ENCODE measurements around the gene VPS18.

VPS18 gene

DNA sequence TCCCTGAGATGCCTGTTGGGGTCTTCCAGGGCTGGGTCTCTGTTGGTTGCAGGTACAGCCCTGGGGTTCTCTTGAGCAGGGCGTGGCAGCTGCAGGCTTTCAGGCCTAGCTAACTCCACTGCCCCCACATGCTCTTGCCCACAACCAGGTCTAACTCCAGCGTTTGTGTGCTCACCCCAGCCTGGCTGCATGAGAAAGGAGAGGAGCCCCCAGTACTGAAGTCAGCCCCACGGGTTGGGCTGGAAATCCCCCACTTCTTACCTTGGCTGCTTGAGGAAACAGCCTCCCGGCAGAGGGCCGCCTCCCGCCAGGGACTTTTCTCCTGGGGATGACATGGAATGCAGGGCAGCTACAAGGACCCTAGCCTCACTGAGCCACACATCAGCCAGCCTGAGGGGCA lies 18.2 kb downstream of the VPS18 start:
- ATAC-seq = no peak
- TF ChIP-seq ZC3H10 (CRISPR knock-in tag; IDR thresholded peaks at IDR 0.05) (no peak), GLIS3 (CRISPR knock-in tag; IDR thresholded peaks at IDR 0.05) (no peak), ZFP3 (CRISPR knock-in tag; IDR thresholded peaks at IDR 0.05) (no peak), ZNF565 (CRISPR knock-in tag; conservative IDR thresholded peaks at IDR 0.05; ENCODE audit: low read depth) (no peak), BACH2 (CRISPR knock-in tag; IDR thresholded peaks at IDR 0.05; ENCODE audit: borderline replicate concordance) (no peak), ISL1 (CRISPR knock-in tag; IDR thresholded peaks at IDR 0.05) (no peak), CSDC2 (CRISPR knock-in tag; IDR thresholded peaks at IDR 0.05) (no peak), ARNTL (CRISPR knock-in tag; IDR thresholded peaks at IDR 0.05; ENCODE audit: borderline replicate concordance, low read depth) (no peak), SNAI2 (CRISPR knock-in tag; IDR thresholded peaks at IDR 0.05) (no peak), TCF4 (CRISPR knock-in tag; IDR thresholded peaks at IDR 0.05; ENCODE audit: borderline replicate concordance) (no peak), TOX (CRISPR knock-in tag; IDR thresholded peaks at IDR 0.05; ENCODE audit: borderline replicate concordance) (no peak), PPARA (CRISPR knock-in tag; IDR thresholded peaks at IDR 0.05; ENCODE audit: borderline replicate concordance) (no peak), ZFP30 (CRISPR knock-in tag; IDR thresholded peaks at IDR 0.05) (no peak), ZNF8 (CRISPR knock-in tag; IDR thresholded peaks at IDR 0.05) (no peak)
- TF ChIP-seq, protein P1, sequence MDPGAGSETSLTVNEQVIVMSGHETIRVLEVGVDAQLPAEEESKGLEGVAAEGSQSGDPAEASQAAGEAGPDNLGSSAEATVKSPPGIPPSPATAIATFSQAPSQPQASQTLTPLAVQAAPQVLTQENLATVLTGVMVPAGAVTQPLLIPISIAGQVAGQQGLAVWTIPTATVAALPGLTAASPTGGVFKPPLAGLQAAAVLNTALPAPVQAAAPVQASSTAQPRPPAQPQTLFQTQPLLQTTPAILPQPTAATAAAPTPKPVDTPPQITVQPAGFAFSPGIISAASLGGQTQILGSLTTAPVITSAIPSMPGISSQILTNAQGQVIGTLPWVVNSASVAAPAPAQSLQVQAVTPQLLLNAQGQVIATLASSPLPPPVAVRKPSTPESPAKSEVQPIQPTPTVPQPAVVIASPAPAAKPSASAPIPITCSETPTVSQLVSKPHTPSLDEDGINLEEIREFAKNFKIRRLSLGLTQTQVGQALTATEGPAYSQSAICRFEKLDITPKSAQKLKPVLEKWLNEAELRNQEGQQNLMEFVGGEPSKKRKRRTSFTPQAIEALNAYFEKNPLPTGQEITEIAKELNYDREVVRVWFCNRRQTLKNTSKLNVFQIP (CRISPR knock-in tag; IDR thresholded peaks at IDR 0.05; ENCODE audit: borderline replicate concordance, low read depth) = no peak
- TF ChIP-seq, protein P2, sequence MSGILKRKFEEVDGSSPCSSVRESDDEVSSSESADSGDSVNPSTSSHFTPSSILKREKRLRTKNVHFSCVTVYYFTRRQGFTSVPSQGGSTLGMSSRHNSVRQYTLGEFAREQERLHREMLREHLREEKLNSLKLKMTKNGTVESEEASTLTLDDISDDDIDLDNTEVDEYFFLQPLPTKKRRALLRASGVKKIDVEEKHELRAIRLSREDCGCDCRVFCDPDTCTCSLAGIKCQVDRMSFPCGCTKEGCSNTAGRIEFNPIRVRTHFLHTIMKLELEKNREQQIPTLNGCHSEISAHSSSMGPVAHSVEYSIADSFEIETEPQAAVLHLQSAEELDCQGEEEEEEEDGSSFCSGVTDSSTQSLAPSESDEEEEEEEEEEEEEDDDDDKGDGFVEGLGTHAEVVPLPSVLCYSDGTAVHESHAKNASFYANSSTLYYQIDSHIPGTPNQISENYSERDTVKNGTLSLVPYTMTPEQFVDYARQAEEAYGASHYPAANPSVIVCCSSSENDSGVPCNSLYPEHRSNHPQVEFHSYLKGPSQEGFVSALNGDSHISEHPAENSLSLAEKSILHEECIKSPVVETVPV (CRISPR knock-in tag; IDR thresholded peaks at IDR 0.05) = no peak
- TF ChIP-seq, protein P3, sequence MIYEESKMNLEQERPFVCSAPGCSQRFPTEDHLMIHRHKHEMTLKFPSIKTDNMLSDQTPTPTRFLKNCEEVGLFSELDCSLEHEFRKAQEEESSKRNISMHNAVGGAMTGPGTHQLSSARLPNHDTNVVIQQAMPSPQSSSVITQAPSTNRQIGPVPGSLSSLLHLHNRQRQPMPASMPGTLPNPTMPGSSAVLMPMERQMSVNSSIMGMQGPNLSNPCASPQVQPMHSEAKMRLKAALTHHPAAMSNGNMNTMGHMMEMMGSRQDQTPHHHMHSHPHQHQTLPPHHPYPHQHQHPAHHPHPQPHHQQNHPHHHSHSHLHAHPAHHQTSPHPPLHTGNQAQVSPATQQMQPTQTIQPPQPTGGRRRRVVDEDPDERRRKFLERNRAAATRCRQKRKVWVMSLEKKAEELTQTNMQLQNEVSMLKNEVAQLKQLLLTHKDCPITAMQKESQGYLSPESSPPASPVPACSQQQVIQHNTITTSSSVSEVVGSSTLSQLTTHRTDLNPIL (CRISPR knock-in tag; IDR thresholded peaks at IDR 0.05; ENCODE audit: low read depth) = no peak
- TF ChIP-seq, protein P4, sequence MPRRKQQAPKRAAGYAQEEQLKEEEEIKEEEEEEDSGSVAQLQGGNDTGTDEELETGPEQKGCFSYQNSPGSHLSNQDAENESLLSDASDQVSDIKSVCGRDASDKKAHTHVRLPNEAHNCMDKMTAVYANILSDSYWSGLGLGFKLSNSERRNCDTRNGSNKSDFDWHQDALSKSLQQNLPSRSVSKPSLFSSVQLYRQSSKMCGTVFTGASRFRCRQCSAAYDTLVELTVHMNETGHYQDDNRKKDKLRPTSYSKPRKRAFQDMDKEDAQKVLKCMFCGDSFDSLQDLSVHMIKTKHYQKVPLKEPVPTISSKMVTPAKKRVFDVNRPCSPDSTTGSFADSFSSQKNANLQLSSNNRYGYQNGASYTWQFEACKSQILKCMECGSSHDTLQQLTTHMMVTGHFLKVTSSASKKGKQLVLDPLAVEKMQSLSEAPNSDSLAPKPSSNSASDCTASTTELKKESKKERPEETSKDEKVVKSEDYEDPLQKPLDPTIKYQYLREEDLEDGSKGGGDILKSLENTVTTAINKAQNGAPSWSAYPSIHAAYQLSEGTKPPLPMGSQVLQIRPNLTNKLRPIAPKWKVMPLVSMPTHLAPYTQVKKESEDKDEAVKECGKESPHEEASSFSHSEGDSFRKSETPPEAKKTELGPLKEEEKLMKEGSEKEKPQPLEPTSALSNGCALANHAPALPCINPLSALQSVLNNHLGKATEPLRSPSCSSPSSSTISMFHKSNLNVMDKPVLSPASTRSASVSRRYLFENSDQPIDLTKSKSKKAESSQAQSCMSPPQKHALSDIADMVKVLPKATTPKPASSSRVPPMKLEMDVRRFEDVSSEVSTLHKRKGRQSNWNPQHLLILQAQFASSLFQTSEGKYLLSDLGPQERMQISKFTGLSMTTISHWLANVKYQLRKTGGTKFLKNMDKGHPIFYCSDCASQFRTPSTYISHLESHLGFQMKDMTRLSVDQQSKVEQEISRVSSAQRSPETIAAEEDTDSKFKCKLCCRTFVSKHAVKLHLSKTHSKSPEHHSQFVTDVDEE (CRISPR knock-in tag; IDR thresholded peaks at IDR 0.05) = no peak

DNA sequence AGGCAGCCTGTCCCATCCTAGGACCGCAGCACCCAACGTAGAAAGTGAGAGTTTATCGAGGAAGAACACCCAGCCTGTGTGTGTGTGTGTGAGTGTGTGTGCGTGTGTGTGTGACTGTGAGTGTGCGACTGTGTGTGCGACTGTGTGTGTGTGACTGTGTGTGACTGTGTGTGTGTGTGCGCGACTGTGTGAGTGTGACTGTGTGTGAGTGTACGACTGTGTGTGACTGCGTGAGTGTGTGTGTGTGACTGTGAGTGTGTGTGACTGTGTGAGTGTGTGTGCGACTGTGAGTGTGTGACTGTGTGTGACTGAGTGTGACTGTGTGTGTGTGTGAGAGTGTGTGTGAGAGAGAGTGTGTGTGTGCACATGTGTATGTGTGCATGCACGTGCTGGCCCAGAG lies 19.8 kb downstream of the VPS18 start:
- no peak for ATAC-seq
- TF ChIP-seq PPARA (CRISPR knock-in tag; IDR thresholded peaks at IDR 0.05; ENCODE audit: borderline replicate concordance) (no peak), ESRRG (CRISPR knock-in tag; IDR thresholded peaks at IDR 0.05) (no peak), ZFP3 (CRISPR knock-in tag; IDR thresholded peaks at IDR 0.05) (no peak), OSR1 (CRISPR knock-in tag; IDR thresholded peaks at IDR 0.05) (no peak), ZFP30 (CRISPR knock-in tag; IDR thresholded peaks at IDR 0.05) (no peak), TCF4 (CRISPR knock-in tag; IDR thresholded peaks at IDR 0.05; ENCODE audit: borderline replicate concordance) (no peak), SNAI2 (CRISPR knock-in tag; IDR thresholded peaks at IDR 0.05) (no peak), CSDC2 (CRISPR knock-in tag; IDR thresholded peaks at IDR 0.05) (no peak), RARB (CRISPR knock-in tag; IDR thresholded peaks at IDR 0.05) (no peak)
- TF ChIP-seq, protein P4 (CRISPR knock-in tag; IDR thresholded peaks at IDR 0.05) = no peak
- TF ChIP-seq, protein P5, sequence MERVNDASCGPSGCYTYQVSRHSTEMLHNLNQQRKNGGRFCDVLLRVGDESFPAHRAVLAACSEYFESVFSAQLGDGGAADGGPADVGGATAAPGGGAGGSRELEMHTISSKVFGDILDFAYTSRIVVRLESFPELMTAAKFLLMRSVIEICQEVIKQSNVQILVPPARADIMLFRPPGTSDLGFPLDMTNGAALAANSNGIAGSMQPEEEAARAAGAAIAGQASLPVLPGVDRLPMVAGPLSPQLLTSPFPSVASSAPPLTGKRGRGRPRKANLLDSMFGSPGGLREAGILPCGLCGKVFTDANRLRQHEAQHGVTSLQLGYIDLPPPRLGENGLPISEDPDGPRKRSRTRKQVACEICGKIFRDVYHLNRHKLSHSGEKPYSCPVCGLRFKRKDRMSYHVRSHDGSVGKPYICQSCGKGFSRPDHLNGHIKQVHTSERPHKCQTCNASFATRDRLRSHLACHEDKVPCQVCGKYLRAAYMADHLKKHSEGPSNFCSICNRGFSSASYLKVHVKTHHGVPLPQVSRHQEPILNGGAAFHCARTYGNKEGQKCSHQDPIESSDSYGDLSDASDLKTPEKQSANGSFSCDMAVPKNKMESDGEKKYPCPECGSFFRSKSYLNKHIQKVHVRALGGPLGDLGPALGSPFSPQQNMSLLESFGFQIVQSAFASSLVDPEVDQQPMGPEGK (CRISPR knock-in tag; IDR thresholded peaks at IDR 0.05; ENCODE audit: borderline replicate concordance) = no peak

All from SK-N-SH treated with all-trans-retinoic acid at 6 μM for 48 hours (cell line).